Effector memory CD4-positive, alpha-beta T cell (primary cell): Measurements from ENCODE around the gene ERC1.

Source experiments
- DNase-seq, 3 donors: peaks; one replicate each; pipeline ENCODE4 v3.0.0-alpha.2; 2020
- H3K27ac ChIP-seq: 2 replicates; pipeline ENCODE4 v1.7.0; 2013; ENCODE audit warnings: mild to moderate bottlenecking, low read length, moderate library complexity; ENCODE audit not compliant: insufficient read depth, poor library complexity, severe bottlenecking
- H3K27me3 ChIP-seq: replicated peaks from 2 replicates; pipeline ENCODE4 v1.7.0; 2013; ENCODE audit warnings: mild to moderate bottlenecking, low read length; ENCODE audit not compliant: insufficient read depth, control insufficient read depth, poor library complexity, severe bottlenecking
- H3K36me3 ChIP-seq: 2 replicates; pipeline ENCODE4 v1.7.0; 2013; ENCODE audit warnings: mild to moderate bottlenecking, low read length, moderate library complexity; ENCODE audit not compliant: control insufficient read depth, insufficient read depth
- H3K4me1 ChIP-seq: 2 replicates; pipeline ENCODE4 v1.7.0; 2013; ENCODE audit warnings: low read length, mild to moderate bottlenecking; ENCODE audit not compliant: control insufficient read depth, insufficient read depth, poor library complexity, severe bottlenecking
- H3K4me3 ChIP-seq: 2 replicates; pipeline ENCODE4 v1.7.0; 2013; ENCODE audit warnings: low read length, low read depth, mild to moderate bottlenecking; ENCODE audit not compliant: insufficient read depth, poor library complexity, severe bottlenecking
- H3K9me3 ChIP-seq: 2 replicates; pipeline ENCODE4 v1.7.0; 2013; ENCODE audit warnings: mild to moderate bottlenecking, low read length, moderate library complexity; ENCODE audit not compliant: control insufficient read depth

ERC1 gene

DNA sequence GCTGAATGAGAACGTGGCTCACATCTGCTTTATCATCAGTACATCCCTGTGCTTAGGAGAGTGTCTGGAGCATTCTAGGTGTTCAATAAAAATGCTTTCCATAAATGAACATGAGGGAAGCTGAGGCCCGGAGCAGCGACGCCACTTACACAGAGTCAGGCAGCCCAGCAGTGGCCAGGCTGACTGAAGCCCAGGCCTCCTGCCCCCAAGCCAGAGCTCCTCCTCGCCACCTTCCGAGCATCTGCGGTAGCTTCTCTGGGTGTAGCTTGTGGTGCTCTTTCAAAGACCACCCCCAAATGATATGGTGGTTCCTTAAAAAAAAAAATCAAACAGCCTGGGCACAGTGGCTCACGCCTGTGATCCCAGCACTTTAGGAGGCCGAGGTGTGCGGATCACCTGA is 514.6 kb downstream of the ERC1 start:
- DNase-seq: no peak
- H3K9me3 ChIP-seq: no peaks in the 10 kb centered on the region
- H3K36me3 ChIP-seq: no peaks in the 10 kb centered on the region
- H3K27me3 ChIP-seq: no peaks in the 10 kb centered on the region
- no peaks in the 10 kb centered on the region for H3K4me1 ChIP-seq
- H3K4me3 ChIP-seq: no peak overlapping the region
- H3K27ac ChIP-seq: no peak overlapping the region

GRCh38 chr12:1507308-1507707 is 516.3 kb downstream of the ERC1 start:
- Histone ChIP-seq H3K9me3 (no peaks in the 10 kb centered on the region), H3K36me3 (no peaks in the 10 kb centered on the region), H3K4me1 (no peaks in the 10 kb centered on the region), H3K4me3 (no peak overlapping the region), H3K27ac (no peak overlapping the region), H3K27me3 (no peaks in the 10 kb centered on the region)
- DNase-seq: no peak

- no peak for DNase-seq
- no peaks in the 10 kb centered on the region for H3K4me1 ChIP-seq
- no peaks in the 10 kb centered on the region for H3K9me3 ChIP-seq
- H3K27ac ChIP-seq: no peak overlapping the region
- H3K27me3 ChIP-seq: no peaks in the 10 kb centered on the region
- no peak overlapping the region for H3K4me3 ChIP-seq
- no peaks in the 10 kb centered on the region for H3K36me3 ChIP-seq
These were observed 518.5 kb downstream of the ERC1 start for GRCh38 chr12:1509413-1510052.

DNA sequence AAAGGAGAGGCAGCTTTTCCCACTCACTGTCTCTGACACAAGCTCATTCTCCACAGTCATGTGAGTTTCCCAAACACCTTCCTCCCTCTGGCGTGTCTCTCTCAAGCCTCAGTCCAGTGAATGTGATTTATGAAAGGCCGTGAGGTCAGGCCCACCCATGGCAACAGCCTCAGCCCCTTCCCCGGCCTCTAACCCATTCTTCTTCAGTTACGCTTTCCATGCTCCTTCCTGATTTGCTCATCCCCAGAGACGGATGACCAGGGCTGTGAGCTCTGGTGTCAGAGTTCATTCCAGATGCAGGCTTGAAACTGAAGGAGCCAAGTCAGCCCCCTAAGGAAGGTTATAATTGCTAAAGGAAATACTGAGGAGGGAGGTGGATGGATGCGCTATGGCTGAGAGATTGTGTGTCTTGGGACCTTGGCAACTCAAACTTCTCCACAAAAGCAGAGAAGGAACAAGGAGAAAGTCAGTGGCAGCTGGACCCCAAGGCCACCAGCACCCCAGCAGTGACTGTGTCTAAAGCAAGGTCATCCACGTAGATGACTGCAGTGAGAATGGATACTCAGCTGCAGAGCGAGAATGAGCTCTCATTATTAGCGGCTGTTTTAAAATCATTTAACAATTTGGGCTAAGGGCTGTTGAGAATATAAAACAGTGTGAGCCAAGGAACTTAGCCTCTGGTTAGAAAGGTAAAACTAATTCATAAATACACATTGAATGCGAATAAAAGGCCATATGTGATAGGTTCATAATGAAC is 519.2 kb downstream of the ERC1 start:
- H3K36me3 ChIP-seq: no peaks in the 10 kb centered on the region
- H3K4me3 ChIP-seq: no peak overlapping the region
- no peak for DNase-seq
- no peaks in the 10 kb centered on the region for H3K9me3 ChIP-seq
- H3K27ac ChIP-seq: no peak overlapping the region
- H3K4me1 ChIP-seq: no peaks in the 10 kb centered on the region
- H3K27me3 ChIP-seq: no peaks in the 10 kb centered on the region

GRCh38 chr12:1515010-1515409 is 524.0 kb downstream of the ERC1 start:
- Histone ChIP-seq H3K4me1 (no peaks in the 10 kb centered on the region), H3K27me3 (no peaks in the 10 kb centered on the region), H3K4me3 (no peak overlapping the region), H3K9me3 (no peaks in the 10 kb centered on the region), H3K27ac (no peak overlapping the region), H3K36me3 (no peaks in the 10 kb centered on the region)
- DNase-seq: no peak

DNA sequence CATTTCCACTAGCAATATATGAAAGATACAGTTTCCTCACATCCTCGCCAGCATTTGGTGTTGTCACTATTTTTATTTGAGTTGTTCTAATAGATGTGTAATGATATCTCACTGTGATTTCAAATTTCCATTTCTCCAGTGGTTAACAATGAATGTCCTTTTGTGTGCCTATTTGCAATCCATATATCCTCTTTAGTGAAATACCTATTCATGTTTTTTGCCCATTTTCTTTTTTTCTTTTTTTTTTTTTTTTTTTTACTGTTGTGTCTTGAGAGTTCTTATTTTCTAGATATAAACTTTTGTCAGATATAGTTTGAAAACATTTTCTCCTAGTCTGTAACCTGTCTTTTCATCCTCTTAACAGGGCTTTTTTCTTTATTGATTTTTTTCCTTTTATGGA is 524.4 kb downstream of the ERC1 start:
- H3K4me1 ChIP-seq: no peaks in the 10 kb centered on the region
- H3K36me3 ChIP-seq: no peaks in the 10 kb centered on the region
- H3K27me3 ChIP-seq: no peaks in the 10 kb centered on the region
- no peaks in the 10 kb centered on the region for H3K9me3 ChIP-seq
- H3K27ac ChIP-seq: no peak overlapping the region
- no peak overlapping the region for H3K4me3 ChIP-seq
- DNase-seq: no peak

DNA sequence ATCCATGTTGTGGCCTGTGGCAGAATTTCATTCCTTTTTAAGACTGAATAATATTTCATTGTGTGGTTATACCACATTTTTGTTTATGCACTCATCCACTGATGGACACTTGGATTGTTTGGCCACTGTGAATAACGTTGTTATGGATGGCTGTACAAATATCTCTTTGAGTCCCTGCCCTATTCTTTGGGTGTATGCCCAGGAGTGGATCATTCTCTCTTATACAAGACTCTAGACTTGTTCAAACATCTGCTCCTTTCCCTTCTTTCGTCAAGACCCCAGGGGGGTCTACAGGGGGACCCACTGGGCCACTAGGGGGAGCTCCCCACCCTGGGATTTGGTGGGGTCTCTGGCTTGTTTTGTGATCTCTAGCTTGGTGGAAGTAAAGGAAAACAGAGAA is 526.0 kb downstream of the ERC1 start:
- no peak overlapping the region for H3K4me3 ChIP-seq
- H3K27me3 ChIP-seq: no peaks in the 10 kb centered on the region
- H3K36me3 ChIP-seq: no peaks in the 10 kb centered on the region
- H3K4me1 ChIP-seq: no peaks in the 10 kb centered on the region
- no peak overlapping the region for H3K27ac ChIP-seq
- DNase-seq: no peak
- no peaks in the 10 kb centered on the region for H3K9me3 ChIP-seq

- H3K36me3 ChIP-seq: no peaks in the 10 kb centered on the region
- H3K27ac ChIP-seq: no peak overlapping the region
- H3K4me1 ChIP-seq: no peaks in the 10 kb centered on the region
- no peak overlapping the region for H3K4me3 ChIP-seq
- H3K27me3 ChIP-seq: no peaks in the 10 kb centered on the region
- DNase-seq: no peak
- H3K9me3 ChIP-seq: no peaks in the 10 kb centered on the region
These were observed 526.9 kb downstream of the ERC1 start for GRCh38 chr12:1517734-1518525.

DNA sequence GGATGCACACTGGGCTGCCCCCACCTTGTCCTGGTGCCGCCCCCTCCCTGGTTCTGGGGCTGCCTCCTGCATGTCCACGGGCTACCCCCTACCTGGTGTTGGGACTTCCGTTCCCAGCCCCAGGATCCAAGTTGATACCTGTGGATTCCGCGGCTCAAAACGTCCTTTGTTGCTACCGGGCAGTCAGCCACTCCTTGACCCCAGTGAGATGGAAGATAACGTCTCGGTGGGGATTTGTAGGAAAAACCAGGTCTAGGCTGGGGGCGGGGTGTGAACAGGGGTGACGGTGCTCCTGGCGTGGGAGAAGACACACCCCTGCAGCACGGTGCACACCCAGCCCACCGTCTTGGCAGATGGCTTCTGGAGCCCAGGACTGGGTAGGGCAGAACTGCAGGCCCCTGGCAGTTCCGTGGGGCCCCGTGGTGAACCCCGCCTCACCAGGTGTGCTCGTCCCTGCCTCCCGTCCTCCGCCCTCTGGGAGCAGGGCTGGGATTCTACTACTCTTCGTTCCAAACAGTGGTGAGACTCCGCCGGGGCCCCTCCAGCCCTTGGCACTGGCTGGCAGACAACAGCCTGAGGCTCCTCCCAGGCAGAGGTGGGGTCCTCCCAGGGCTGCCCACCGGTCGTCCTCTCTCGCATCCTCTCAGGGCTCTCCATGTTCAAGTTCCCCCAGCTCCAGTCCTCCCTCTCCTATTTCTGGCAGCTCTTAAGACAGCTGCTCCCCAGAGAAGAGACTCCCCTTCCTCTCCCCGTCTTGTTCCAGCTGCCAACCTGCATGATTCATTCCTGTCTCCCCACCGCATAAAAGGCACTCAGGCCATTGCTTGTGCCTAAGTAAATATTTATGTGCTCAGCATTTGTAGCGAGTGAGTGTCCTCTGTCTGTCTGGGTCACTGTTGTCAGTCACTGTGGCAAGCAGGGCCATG is 527.8 kb downstream of the ERC1 start:
- no peak overlapping the region for H3K4me3 ChIP-seq
- H3K4me1 ChIP-seq: no peaks in the 10 kb centered on the region
- no peak for DNase-seq
- no peaks in the 10 kb centered on the region for H3K27me3 ChIP-seq
- no peaks in the 10 kb centered on the region for H3K9me3 ChIP-seq
- H3K36me3 ChIP-seq: no peaks in the 10 kb centered on the region
- H3K27ac ChIP-seq: no peak overlapping the region
